B cell (primary cell): ENCODE data around the gene BTNL3. TPM values are rescaled to one million over a fixed set of nuclear protein-coding genes. Genes with fewer than 3 reads are reported as not detected.

ENCODE experiments used
- ATAC-seq: fragments of 200-7000 bp; cut with Tn5 transposase; one replicate; pipeline ENCODE4 v1.10.0; 2021; ENCODE audit warnings: low read depth, mild to moderate bottlenecking, moderate number of reproducible peaks, moderate library complexity
- CTCF ChIA-PET: fragments of 350-600 bp; sonication (Branson Sonifier 250); formaldehyde crosslinking; loops from one replicate; lab custom pipeline; 2021; ENCODE audit warnings: antibody characterized with exemption, inconsistent platforms; lab: Charles Lee
- POLR2A ChIA-PET: fragments of 350-600 bp; sonication (Branson Sonifier 250); formaldehyde crosslinking; loops from one replicate; lab custom pipeline; 2021; ENCODE audit warnings: antibody characterized with exemption; lab: Charles Lee
- DNase-seq: peaks from one replicate; pipeline ENCODE4 v3.0.0; 2013
- H2AFZ ChIP-seq: 2 replicates; pipeline ENCODE4 v1.6.1; 2012; ENCODE audit warnings: mild to moderate bottlenecking, low read depth, low read length; ENCODE audit not compliant: insufficient read depth, poor library complexity, severe bottlenecking
- H3K27ac ChIP-seq, 2 donors: 1 replicate in 1 of 2; 2 replicates in 1 of 2; pipeline ENCODE4 v1.5.1; 2012 to 2013; ENCODE audit warnings: low read length in 2 of 2, mild to moderate bottlenecking in 2 of 2, moderate library complexity in 1 of 2
- H3K27me3 ChIP-seq, 4 experiments: fragments of 200-600 bp in 1 of 4; sonication (generic) in 1 of 4; replicated peaks in 1 of 4; 1 replicate in 2 of 4; 2 replicates in 2 of 4; pipeline versions ENCODE4 v1.6.1 to v1.7.0; 2013 to 2016; ENCODE audit warnings: low read length in 3 of 4, mild to moderate bottlenecking in 2 of 4, mixed read lengths in 1 of 4, moderate library complexity in 1 of 4; ENCODE audit not compliant: insufficient read depth in 4 of 4, control insufficient read depth in 3 of 4; ENCODE audit errors: control extremely low read depth in 1 of 4
- H3K36me3 ChIP-seq, 2 experiments: replicated peaks in 1 of 2; 1 replicate in 1 of 2; 2 replicates in 1 of 2; pipeline versions ENCODE4 v1.6.1 to v1.7.1; 2013; ENCODE audit warnings: low read length in 1 of 2; ENCODE audit not compliant: insufficient read depth in 2 of 2, control insufficient read depth in 1 of 2; ENCODE audit errors: control extremely low read depth in 1 of 2, extremely low read depth in 1 of 2
- H3K4me1 ChIP-seq, 2 donors: fragments of 200-600 bp in 1 of 2; sonication (generic) in 1 of 2; 1 replicate in 1 of 2; 2 replicates in 1 of 2; pipeline versions ENCODE4 v1.5.1 to v1.6.1; 2013 to 2017; ENCODE audit warnings: low read length in 2 of 2; ENCODE audit not compliant: control insufficient read depth in 2 of 2, insufficient read depth in 2 of 2
- H3K4me2 ChIP-seq: replicated peaks from 2 replicates; pipeline ENCODE3; 2012; ENCODE audit warnings: mild to moderate bottlenecking, low read depth, low read length; ENCODE audit not compliant: poor library complexity, severe bottlenecking
- H3K4me3 ChIP-seq, 5 experiments: fragments of 200-600 bp in 1 of 5; sonication (generic) in 1 of 5; 1 replicate in 3 of 5; 2 replicates in 2 of 5; pipeline versions ENCODE4 v1.5.1 to v1.7.0; 2011 to 2016; ENCODE audit warnings: low read length in 4 of 5, mild to moderate bottlenecking in 4 of 5, low read depth in 2 of 5, control low read depth in 1 of 5, moderate library complexity in 1 of 5; ENCODE audit not compliant: insufficient read depth in 1 of 5; ENCODE audit errors: control extremely low read depth in 1 of 5, extremely low read depth in 1 of 5
- H3K79me2 ChIP-seq: fragments of 200-600 bp; sonication (generic); one replicate; pipeline ENCODE4 v1.6.0; 2016; ENCODE audit warnings: low read length; ENCODE audit not compliant: control insufficient read depth, insufficient read depth
- H3K9ac ChIP-seq: fragments of 200-600 bp; sonication (generic); 2 replicates; pipeline ENCODE4 v1.6.1; 2017; ENCODE audit warnings: mild to moderate bottlenecking, low read length, moderate library complexity
- H3K9me3 ChIP-seq, 3 donors: one replicate each; pipeline versions ENCODE4 v1.6.1 to v1.7.1; 2013; ENCODE audit warnings: low read length in 2 of 3; ENCODE audit not compliant: control insufficient read depth in 2 of 3, insufficient read depth in 1 of 3; ENCODE audit errors: control extremely low read depth in 1 of 3
- H4K20me1 ChIP-seq: 2 replicates; pipeline ENCODE4 v1.6.0; 2012; ENCODE audit warnings: mild to moderate bottlenecking, low read length; ENCODE audit not compliant: insufficient read depth, control insufficient read depth, poor library complexity, severe bottlenecking
- H3K27ac Mint-ChIP-seq: one replicate; pipeline ENCODE4 v1.8.0; 2021; ENCODE audit warnings: mixed read lengths
- H3K27me3 Mint-ChIP-seq: one replicate; pipeline ENCODE4 v1.8.0; 2021; ENCODE audit warnings: mixed read lengths
- H3K4me1 Mint-ChIP-seq: one replicate; pipeline ENCODE4 v1.8.0; 2021; ENCODE audit warnings: mixed read lengths
- H3K4me3 Mint-ChIP-seq: one replicate; pipeline ENCODE4 v1.8.0; 2021; ENCODE audit warnings: mixed read lengths
- H3K9me3 Mint-ChIP-seq: one replicate; pipeline ENCODE4 v1.8.0; 2022; ENCODE audit warnings: mixed read lengths; ENCODE audit not compliant: insufficient read depth
- CTCF ChIP-seq: fragments of 200-600 bp; IDR thresholded peaks from one replicate; pipeline ENCODE4 v1.8.0; 2022; ENCODE audit warnings: antibody characterized with exemption, mild to moderate bottlenecking
- EZH2 ChIP-seq: IDR thresholded peaks from 2 replicates; pipeline ENCODE4 v1.6.1; 2012; ENCODE audit warnings: borderline replicate concordance, low read depth, mild to moderate bottlenecking, moderate library complexity, low read length; ENCODE audit not compliant: insufficient read depth, poor library complexity, severe bottlenecking
- WGBS: methylation state at CpG from one replicate; pipeline ENCODE4 v1.1.5; 2013; ENCODE audit warnings: missing lambda C conversion rate; ENCODE audit not compliant: insufficient coverage; 5-methylcytosine and 5-hydroxymethylcytosine counted together
- intact Hi-C: fragments of 100-400 bp; cut with micrococcal nuclease; formaldehyde crosslinking; loops from one replicate; pipeline ENCODE4 v1.10.0; 2022
- polyA plus RNA-seq: library from polyadenylated mRNA; depleted of rRNA; stranded (reverse); fragments of >200 nt; gene quantifications from 2 replicates; pipeline ENCODE4 v1.2.3, GENCODE V29; 2012
- total RNA-seq, 2 donors: library from RNA; stranded (reverse); fragments of 120-200 nt in 1 of 2; gene quantifications; 1 replicate in 1 of 2; 2 replicates in 1 of 2; pipeline versions ENCODE4 v1.2.3 to v1.2.4, GENCODE V29; 2013 to 2022

Gene BTNL3
- total and polyA plus RNA-seq, 2 donors (not counting 1 experiment from before 2014, with no cell fraction given) = not detected

GRCh38 chr5:181036816-181037364 is 48.2 kb downstream of the BTNL3 start:
- peaks cover 4% of the 10 kb centered on the region for H3K4me1 Mint-ChIP-seq

More at GRCh38 chr5:181036816-181037364, 48.2 kb downstream of the BTNL3 start:
- no peak overlapping the region for H3K27ac Mint-ChIP-seq
- no peaks in the 10 kb centered on the region for H3K79me2 ChIP-seq
- DNase-seq = no peak
- 90% methylated on average over 13 of the region's 13 CpGs for WGBS
- peaks cover 0 to 9% (median 0%) of the 10 kb centered on the region in 4 experiments for H3K27me3 ChIP-seq
- no peaks in the 10 kb centered on the region for H4K20me1 ChIP-seq
- no peak overlapping the region for H2AFZ ChIP-seq
- ChIA-PET CTCF (no interaction called here), POLR2A (no interaction called here)
- intact Hi-C loops = no loop called here
- TF ChIP-seq EZH2 = no peak
- TF ChIP-seq CTCF = no peak
- no peak overlapping the region for H3K4me3 ChIP-seq
- H3K9me3 Mint-ChIP-seq = peaks cover 1% of the 10 kb centered on the region
- H3K9me3 ChIP-seq = peaks cover 0 to 12% (median 0%) of the 10 kb centered on the region in 3 donors
- ATAC-seq = no peak
- H3K36me3 ChIP-seq = no peaks in the 10 kb centered on the region
- H3K9ac ChIP-seq = no peak overlapping the region
- H3K4me1 ChIP-seq = no peaks in the 10 kb centered on the region
- no peak overlapping the region for H3K27ac ChIP-seq
- H3K4me3 Mint-ChIP-seq = no peak overlapping the region
- H3K4me2 ChIP-seq = no peak overlapping the region
- peaks cover 8% of the 10 kb centered on the region for H3K27me3 Mint-ChIP-seq
